Lung microvascular endothelial cell (primary cell): ENCODE measurements around the gene CCNY. TPM values are rescaled to one million over a fixed set of nuclear protein-coding genes. Genes with fewer than 3 reads are reported as not detected.

Experiments used
- DNase-seq, 2 donors: peaks; one replicate each; pipeline versions ENCODE4 v3.0.0 to v3.0.0-alpha.2; 2010; ENCODE audit warnings: low read depth in 2 of 2
- total RNA-seq: library from RNA; depleted of rRNA; stranded (reverse); fragments of >200 nt; gene quantifications from 2 replicates; pipeline ENCODE4 v1.2.1, GENCODE V29; 2014

Gene CCNY
- total RNA-seq, 1 donor from 2014 or later, result 104 TPM

DNA sequence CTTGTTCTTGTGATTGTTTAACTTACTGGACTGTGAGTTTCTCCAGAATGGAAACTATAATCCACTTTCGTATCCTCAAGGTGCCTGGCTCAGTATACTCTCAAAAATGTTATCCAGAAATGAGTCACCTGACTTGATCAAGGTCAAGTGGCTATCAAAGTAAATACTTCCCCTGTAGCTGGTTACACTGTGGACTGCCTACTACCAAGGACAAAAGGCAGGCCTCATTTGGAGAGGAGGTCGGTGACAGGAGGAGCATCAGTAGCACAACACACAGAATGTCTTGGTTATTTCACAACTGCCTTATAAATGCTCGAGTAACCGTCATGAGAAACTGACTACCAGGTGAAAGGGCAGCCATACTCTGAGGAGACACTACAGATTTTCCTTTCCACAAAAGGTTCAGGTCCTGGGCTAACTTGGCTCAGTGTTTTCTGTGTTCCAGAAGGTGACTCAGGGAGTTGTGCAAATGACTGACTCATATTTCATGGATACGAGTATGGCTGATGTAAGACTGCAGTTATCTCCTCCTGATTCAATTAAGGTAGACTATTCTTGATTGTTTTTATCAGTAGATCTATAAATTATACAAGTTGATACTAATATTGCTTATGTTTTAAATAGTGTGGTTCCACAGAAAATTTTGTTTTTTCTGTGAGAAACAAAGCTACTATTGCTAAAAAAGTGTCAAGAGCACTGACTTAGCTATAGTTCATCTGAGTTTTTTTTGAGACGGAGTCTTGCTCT, 4.2 kb upstream of the CCNY start:
- peak in 1 of 2 donors; percentile 84 for DNase-seq

- no peak for DNase-seq
Observed at GRCh38 chr10:35334297-35334696, 2.0 kb upstream of the CCNY start.

DNA sequence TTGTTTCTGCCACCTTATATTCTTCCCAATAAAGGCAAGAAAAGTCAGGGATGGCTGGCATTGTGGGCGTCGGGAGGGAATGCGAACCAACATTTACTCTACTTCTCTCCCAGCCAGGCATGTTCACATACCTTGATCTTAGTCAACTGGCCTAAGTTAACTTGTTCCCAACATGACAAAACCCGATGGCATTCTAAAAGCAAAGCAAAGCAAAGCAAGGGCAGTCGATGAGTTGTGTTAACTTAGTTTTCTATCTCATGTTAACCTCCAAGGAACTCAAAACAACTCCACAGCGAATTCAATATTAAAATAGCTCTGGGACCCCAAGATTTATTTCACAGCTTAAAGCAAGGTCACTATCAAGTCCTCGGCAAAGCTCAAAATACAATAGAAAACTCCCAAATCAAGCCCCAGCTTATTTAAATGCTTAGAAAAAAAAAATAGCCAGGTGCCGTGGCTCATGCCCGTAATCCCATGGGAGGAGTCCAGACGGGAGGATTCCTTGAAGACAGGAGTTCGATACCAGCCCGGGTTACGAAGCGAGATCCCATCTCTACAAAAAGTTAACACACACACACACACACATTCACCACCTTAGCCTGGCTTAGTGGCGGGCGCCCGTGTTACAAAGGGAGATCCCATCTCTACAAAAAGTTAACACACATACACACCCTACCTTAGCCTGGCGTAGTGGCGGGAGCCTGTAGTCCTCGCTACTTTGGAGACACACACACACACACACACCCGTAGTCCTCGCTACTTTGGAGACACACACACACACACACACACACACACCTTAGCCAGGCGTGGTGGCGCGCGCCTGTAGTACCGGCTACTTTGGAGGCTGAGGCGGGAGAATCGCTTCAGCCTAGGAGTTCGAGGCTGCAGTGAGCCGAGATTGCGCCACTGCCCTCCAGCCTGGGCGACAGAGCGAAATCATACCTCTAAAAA, 901 bp upstream of the CCNY start:
- DNase-seq, result peak; percentile 31 to 34

DNA sequence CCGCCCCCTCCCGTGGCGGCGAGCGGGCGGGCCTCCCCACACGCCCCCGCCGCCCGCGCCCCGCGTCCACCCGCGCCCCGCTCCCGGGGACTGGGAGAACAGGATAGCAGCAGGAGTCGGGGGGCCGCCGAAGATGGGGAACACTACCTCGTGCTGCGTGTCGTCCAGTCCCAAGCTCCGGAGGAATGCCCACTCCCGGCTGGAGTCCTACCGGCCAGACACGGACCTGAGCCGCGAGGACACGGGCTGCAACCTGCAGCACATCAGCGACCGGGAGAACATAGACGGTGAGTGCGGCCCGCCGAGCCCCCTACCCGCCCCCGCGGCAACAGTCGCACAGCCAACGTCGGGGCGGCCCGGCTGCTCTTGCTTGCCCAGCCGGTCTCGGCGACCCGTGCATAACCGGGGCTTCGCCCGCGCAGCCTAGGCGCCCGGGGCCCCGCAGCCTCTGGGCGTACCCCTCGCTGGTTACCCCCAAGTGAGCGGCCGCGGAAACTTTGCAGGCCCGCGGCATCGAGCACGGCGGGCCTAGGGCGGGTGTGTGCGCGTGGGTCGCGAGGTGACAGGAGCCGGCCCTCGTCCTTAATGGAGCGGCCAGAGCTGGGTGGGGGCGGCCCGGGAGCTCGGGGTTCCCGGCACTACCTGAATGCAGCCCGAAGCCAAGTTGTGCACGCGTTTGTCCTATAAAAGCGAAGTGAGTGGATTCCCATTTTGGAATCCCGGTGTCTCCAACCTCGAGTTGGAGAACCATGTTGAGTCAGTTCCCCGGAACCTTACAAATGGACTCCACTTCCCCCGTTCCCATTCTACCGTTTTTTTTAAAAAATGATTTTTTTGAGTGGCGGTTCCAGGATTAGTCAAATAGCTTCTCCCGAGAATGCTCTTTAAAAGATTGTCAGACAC, 863 bp downstream of the CCNY start:
- DNase-seq, result peak; percentile 41 to 51

DNA sequence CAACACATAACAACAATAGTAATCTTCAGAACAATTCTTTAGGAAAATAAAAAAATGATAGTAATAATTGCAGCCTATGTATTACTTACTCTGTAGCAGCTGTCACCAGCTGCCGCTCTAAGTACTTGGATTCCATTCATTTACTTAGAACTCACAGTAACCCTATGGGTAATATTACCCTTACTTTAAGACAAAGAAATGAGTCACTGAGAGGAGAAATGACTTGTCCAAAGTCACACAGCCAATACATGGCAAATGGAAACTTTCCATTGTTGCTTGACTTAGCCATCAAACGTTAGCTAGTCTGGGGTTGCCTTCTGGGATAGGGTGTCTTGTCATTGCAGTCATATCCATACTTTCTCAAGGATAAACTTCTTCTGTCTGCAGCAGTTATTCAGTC, 3.6 kb downstream of the CCNY start:
- DNase-seq, result peak in 1 of 2 donors; percentile 19

- no peak for DNase-seq
Observed at GRCh38 chr10:35340975-35341374, 4.7 kb downstream of the CCNY start.

GRCh38 chr10:35341521-35341920, 5.2 kb downstream of the CCNY start:
- peak in 1 of 2 donors; percentile 19 for DNase-seq

DNA sequence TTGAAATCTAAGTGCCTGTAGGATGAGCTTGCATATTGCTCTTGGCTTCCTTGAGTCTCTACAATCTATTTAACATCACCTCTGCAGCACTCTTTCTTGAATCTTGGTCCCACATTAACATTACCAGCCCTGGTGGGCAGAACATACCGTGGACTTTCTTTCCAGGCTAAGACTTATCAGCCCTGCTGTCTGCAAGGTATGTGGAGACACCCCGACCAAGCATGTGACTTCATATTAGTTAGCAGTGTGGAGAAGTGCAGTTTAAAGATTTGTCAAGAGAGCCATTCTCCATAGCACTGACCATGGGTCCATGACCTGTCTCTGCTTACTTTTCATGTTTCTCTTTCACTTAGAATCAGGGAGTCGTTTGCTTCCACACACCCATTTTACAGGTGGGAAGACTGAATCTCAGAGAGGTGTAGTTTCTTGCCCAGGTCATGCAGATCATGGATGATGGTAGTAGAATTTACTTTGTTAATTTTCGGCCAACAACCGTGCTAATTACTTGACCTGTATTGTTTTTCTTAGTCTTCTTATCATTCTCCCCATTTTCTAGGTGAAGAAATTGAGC, 6.0 kb downstream of the CCNY start:
- no peak for DNase-seq

- DNase-seq, result no peak
Observed at GRCh38 chr10:35343739-35344138, 7.4 kb downstream of the CCNY start.

DNA sequence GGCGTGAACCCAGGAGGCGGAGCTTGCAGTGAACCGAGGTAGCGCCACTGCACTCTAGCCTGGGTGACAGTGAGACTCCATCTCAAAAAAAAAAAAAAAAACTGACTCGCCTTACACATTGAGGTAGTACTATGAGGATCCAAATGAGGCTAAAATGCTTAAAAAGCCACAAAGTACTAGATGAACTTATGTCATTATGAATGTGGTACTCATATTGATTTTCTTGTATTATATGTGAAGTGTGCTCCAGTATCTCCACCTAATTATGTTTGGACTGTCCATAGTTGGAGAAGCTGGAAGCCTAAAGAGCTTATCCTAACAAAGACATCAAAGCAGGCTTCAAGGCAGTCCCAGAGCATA, 9.1 kb downstream of the CCNY start:
- no peak for DNase-seq

GRCh38 chr10:35346248-35346647, 9.9 kb downstream of the CCNY start:
- no peak for DNase-seq

DNA sequence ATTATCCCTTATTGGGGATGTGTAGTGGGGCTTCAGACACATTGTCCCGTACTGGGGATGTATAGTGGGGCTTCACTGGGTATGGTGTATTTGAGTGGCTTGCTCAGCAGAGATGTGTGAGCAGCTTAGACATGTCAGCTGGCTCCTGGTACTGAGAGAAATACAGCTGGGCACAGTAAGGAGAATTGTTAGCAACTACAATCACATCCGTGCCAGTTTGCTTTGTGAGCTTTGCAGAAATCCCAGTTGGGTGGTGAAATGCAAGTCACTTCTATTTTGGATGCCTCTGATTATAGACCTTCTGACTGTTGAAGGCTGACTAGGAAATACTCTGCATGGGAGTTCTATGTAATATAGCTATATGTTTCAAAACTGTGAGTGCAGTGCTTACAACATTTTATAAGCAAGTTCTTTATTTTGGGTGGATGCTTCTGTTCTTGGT, 10.8 kb downstream of the CCNY start:
- no peak for DNase-seq

GRCh38 chr10:35347899-35348608, 11.7 kb downstream of the CCNY start:
- no peak for DNase-seq

GRCh38 chr10:35348609-35349388, 12.5 kb downstream of the CCNY start:
- no peak for DNase-seq

DNA sequence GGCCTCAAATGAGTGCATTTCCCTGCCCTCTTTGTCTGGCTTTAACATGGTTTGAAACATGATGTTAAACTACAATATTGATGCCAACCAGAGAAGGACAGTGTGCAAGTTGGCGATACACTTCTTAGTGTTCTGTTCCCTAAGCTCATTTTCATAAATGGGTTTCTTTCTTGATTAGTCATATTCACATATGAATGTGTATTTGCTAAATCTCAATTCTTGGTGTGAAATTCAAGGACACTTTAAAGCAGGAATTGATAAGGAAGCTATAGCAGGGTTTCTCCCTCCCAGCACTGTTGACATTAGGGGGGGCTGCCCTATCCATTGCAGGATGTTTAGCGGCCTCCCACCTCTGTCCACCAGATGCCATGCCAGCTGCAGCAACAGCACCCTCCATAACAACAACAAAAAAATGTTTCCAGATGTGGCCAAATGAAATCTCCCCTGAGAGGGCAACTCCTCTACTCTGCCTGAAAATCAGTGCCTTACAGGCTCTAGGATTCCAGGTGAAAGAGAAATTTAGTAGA, 13.1 kb downstream of the CCNY start:
- no peak for DNase-seq

GRCh38 chr10:35351021-35351420, 14.7 kb downstream of the CCNY start:
- DNase-seq, result no peak

DNA sequence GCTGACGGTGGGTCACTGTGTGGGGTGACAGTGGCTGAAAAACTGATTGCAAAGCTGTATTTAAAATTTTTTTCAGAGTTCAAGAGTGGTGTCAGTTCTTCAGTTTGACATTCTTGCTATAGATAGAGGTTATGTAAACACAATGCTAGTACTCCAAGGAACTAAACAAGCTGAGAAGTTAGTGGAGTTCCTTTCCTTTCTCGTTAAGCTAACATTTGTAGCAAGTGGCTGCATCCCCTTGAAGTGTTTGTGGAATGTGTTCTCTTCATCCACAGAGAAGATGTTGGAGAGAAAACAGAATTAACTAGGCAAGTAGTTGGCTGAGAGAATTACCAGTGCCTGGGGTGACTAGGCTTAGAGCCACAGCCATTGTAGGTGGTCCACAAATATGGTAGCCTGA, 15.8 kb downstream of the CCNY start:
- no peak for DNase-seq

GRCh38 chr10:35352512-35352911, 16.2 kb downstream of the CCNY start:
- no peak for DNase-seq

GRCh38 chr10:35353395-35353794, 17.1 kb downstream of the CCNY start:
- DNase-seq, result no peak

GRCh38 chr10:35353805-35354204, 17.5 kb downstream of the CCNY start:
- DNase-seq, result no peak
